GM23338 (cell line): ENCODE measurements around the gene MAD1L1. TPM values are rescaled to one million over a fixed set of nuclear protein-coding genes. Genes with fewer than 3 reads are reported as not detected.

Experiments
- ATAC-seq: fragments of 200-7000 bp; cut with Tn5 transposase; 3 replicates; pipeline ENCODE4 v1.9.1; 2020
- DNase-seq: peaks from one replicate; pipeline ENCODE4 v3.0.0-alpha.2; 2015; ENCODE audit warnings: low spot score
- H2AFZ ChIP-seq: fragments of 200-600 bp; sonication (generic); 2 replicates; pipeline ENCODE4 v1.8.0; 2016; ENCODE audit warnings: antibody characterized with exemption, mild to moderate bottlenecking, moderate library complexity
- H3F3A ChIP-seq: fragments of 200-600 bp; sonication (generic); replicated peaks from 2 replicates; pipeline ENCODE4 v1.8.0; 2017; ENCODE audit warnings: antibody characterized with exemption, mixed run types, low read depth
- H3K27ac ChIP-seq: fragments of 200-600 bp; sonication (generic); 2 replicates; pipeline ENCODE4 v1.6.1; 2016; ENCODE audit warnings: low read depth
- H3K27me3 ChIP-seq: fragments of 200-600 bp; sonication (generic); 2 replicates; pipeline ENCODE4 v1.8.0; 2016; ENCODE audit warnings: mild to moderate bottlenecking, mixed run types, moderate library complexity; ENCODE audit not compliant: insufficient read depth
- H3K36me3 ChIP-seq: fragments of 200-600 bp; sonication (generic); 2 replicates; pipeline ENCODE4 v1.8.0; 2016; ENCODE audit warnings: mild to moderate bottlenecking; ENCODE audit not compliant: insufficient read depth
- H3K4me1 ChIP-seq: fragments of 200-600 bp; sonication (generic); 2 replicates; pipeline ENCODE4 v1.8.0; 2016; ENCODE audit warnings: mild to moderate bottlenecking, moderate library complexity; ENCODE audit not compliant: insufficient read depth
- H3K4me2 ChIP-seq: fragments of 200-600 bp; sonication (generic); 2 replicates; pipeline ENCODE4 v1.7.1; 2017; ENCODE audit warnings: mixed run types
- H3K4me3 ChIP-seq: fragments of 200-600 bp; sonication (generic); 2 replicates; pipeline ENCODE4 v1.6.1; 2016; ENCODE audit warnings: mixed run types
- H3K79me2 ChIP-seq: fragments of 200-600 bp; sonication (generic); replicated peaks from 2 replicates; pipeline ENCODE4 v1.8.0; 2017; ENCODE audit warnings: mild to moderate bottlenecking; ENCODE audit not compliant: insufficient read depth
- H3K9me2 ChIP-seq: fragments of 200-600 bp; sonication (generic); 2 replicates; pipeline ENCODE4 v1.8.0; 2017; ENCODE audit not compliant: insufficient read depth
- H4K20me1 ChIP-seq: fragments of 200-600 bp; sonication (generic); replicated peaks from 2 replicates; pipeline ENCODE4 v1.8.0; 2017; ENCODE audit warnings: mild to moderate bottlenecking; ENCODE audit not compliant: insufficient read depth
- H3K27ac Mint-ChIP-seq: 2 replicates; pipeline ENCODE4 v1.8.0; 2020; ENCODE audit warnings: inconsistent platforms, mild to moderate bottlenecking, moderate library complexity, mixed read lengths
- H3K27me3 Mint-ChIP-seq: 3 replicates; pipeline ENCODE4 v1.8.0; 2022; ENCODE audit warnings: low read depth, mild to moderate bottlenecking, moderate library complexity, mixed read lengths, inconsistent platforms; ENCODE audit not compliant: insufficient read depth, poor library complexity
- H3K36me3 Mint-ChIP-seq: 3 replicates; pipeline ENCODE4 v1.8.0; 2021; ENCODE audit warnings: low read depth, mild to moderate bottlenecking, inconsistent platforms, moderate library complexity, mixed read lengths
- H3K4me1 Mint-ChIP-seq: 3 replicates; pipeline ENCODE4 v1.8.0; 2020; ENCODE audit warnings: mild to moderate bottlenecking, inconsistent platforms, mixed read lengths
- H3K4me3 Mint-ChIP-seq: 3 replicates; pipeline ENCODE4 v1.8.0; 2021; ENCODE audit warnings: moderate library complexity, mild to moderate bottlenecking, inconsistent platforms, mixed read lengths
- H3K9me3 Mint-ChIP-seq: 3 replicates; pipeline ENCODE4 v1.8.0; 2020; ENCODE audit warnings: moderate library complexity, mild to moderate bottlenecking, inconsistent platforms, mixed read lengths
- CREB1 ChIP-seq: fragments of 250-450 bp; sonication (Bioruptor Pico); IDR thresholded peaks from 2 replicates; pipeline ENCODE4 v1.5.0; 2020; ENCODE audit warnings: low read depth, mild to moderate bottlenecking, moderate library complexity
- CTCF ChIP-seq, 2 experiments: fragments of 200-600 bp in 1 of 2; sonication (generic) in 1 of 2; conservative IDR thresholded peaks; 2 replicates each; pipeline versions ENCODE4 v1.5.1 to v1.6.1; 2016 to 2017; ENCODE audit warnings: antibody characterized with exemption in 2 of 2, low read depth in 2 of 2, mild to moderate bottlenecking in 2 of 2, moderate library complexity in 1 of 2
- EZH2 ChIP-seq: fragments of 200-600 bp; sonication (generic); IDR thresholded peaks from one replicate; pipeline ENCODE4 v1.8.0; 2017; ENCODE audit warnings: antibody characterized with exemption, mild to moderate bottlenecking, low read depth; ENCODE audit not compliant: unreplicated experiment
- EZH2phosphoT487 ChIP-seq: fragments of 200-600 bp; sonication (generic); IDR thresholded peaks from one replicate; pipeline ENCODE4 v1.8.1; 2018; ENCODE audit warnings: antibody characterized with exemption; ENCODE audit not compliant: unreplicated experiment
- JUNB ChIP-seq: IDR thresholded peaks from one replicate; pipeline ENCODE4 v1.6.1; 2016; ENCODE audit warnings: antibody characterized with exemption; ENCODE audit not compliant: unreplicated experiment
- NANOG ChIP-seq: IDR thresholded peaks from 2 replicates; pipeline ENCODE4 v1.6.1; 2016; ENCODE audit warnings: antibody characterized with exemption, borderline replicate concordance
- POLR2AphosphoS5 ChIP-seq: IDR thresholded peaks from 2 replicates; pipeline ENCODE4 v1.6.1; 2016; ENCODE audit warnings: antibody characterized with exemption, low read depth
- STAT1 ChIP-seq: IDR thresholded peaks from one replicate; pipeline ENCODE4 v1.6.1; 2016; ENCODE audit warnings: antibody characterized with exemption; ENCODE audit not compliant: unreplicated experiment
- polyA plus RNA-seq: library from polyadenylated mRNA; unstranded; fragments of >200 nt; fragmentation: Nextera tagmentation; extraction: Ambion mirVana; gene quantifications from 2 replicates; pipeline ENCODE4 v1.2.1, GENCODE V29; 2016
- total RNA-seq: library from RNA; depleted of rRNA; stranded (reverse); fragments of >200 nt; shearing (Covaris generic); gene quantifications from 2 replicates; pipeline ENCODE4 v1.2.3, GENCODE V29; 2014
- TF ChIP-seq, protein P1 (sequence below): IDR thresholded peaks from 2 replicates; pipeline ENCODE4 v1.6.1; 2016; ENCODE audit warnings: antibody characterized with exemption
- TF ChIP-seq, protein P2 (sequence below): IDR thresholded peaks from one replicate; pipeline ENCODE4 v1.6.1; 2018; ENCODE audit warnings: antibody characterized with exemption; ENCODE audit not compliant: unreplicated experiment

Gene MAD1L1
- total and polyA plus RNA-seq, 2 experiments from 2014 or later, result 40.3 to 59.3 TPM

DNA sequence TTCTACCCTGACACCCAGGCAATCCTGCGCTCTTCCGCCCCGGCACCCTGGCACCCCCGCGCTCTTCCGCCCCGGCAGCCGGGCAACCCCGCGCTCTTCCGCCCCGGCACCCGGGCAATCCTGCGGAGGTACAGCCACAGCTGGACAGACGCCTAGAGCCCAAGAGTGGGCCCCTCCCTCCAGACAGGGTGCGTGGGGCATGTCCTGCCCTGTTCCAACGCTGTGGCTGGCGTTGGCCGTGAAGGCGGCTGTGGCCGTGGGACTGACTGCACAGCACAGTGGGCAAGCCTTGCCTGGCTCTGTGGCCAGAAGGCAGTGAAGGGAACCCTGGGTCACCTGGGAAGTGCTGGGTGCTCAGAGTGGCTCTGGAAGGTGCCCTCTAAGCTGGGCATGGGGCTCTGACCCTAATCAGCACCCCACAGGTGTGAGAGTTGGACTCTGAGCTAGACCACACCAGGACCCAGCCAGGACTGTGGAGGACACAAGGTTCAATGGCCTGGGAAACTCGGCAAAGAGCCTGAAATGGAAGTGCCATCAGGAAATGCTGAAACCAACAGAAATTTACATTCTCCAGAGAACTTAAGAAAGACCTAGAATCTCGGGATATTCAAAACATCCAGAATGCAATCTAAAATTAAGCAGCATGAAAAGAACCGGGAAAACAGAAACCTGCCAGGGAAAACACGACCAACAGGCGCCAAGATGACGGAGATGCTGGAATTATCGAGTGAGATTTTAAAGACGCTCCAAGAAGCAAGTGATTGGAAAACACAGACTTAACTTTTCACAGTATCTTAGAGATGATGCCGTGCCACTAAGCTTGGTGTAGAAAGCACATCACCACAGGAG lies 309.1 kb downstream of the MAD1L1 start:
- H2AFZ ChIP-seq, result no peak overlapping the region
- no peak for ATAC-seq
- H4K20me1 ChIP-seq, result peaks cover 9% of the 10 kb centered on the region; the same call in 1 of the 2 replicates
- TF ChIP-seq CTCF (conservative IDR thresholded peaks at IDR 0.05; ENCODE audit: low read depth in 2 of 2), result no peak
- TF ChIP-seq, protein P1, sequence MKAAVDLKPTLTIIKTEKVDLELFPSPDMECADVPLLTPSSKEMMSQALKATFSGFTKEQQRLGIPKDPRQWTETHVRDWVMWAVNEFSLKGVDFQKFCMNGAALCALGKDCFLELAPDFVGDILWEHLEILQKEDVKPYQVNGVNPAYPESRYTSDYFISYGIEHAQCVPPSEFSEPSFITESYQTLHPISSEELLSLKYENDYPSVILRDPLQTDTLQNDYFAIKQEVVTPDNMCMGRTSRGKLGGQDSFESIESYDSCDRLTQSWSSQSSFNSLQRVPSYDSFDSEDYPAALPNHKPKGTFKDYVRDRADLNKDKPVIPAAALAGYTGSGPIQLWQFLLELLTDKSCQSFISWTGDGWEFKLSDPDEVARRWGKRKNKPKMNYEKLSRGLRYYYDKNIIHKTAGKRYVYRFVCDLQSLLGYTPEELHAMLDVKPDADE, result no peak
- no peak for TF ChIP-seq NANOG
- TF ChIP-seq JUNB, result no peak
- H3F3A ChIP-seq, result no peaks in the 10 kb centered on the region
- no peaks in the 10 kb centered on the region for H3K27me3 ChIP-seq
- Mint-ChIP-seq H3K27me3 (peaks cover 12% of the 10 kb centered on the region), H3K4me3 (no peak overlapping the region), H3K9me3 (no peaks in the 10 kb centered on the region; the same call in 2 of the 3 replicates), H3K27ac (no peak overlapping the region; the same call in 1 of the 2 replicates), H3K36me3 (no peaks in the 10 kb centered on the region), H3K4me1 (no peaks in the 10 kb centered on the region; the same call in 2 of the 3 replicates)
- H3K9me2 ChIP-seq, result no peaks in the 10 kb centered on the region
- H3K27ac ChIP-seq, result no peak overlapping the region
- H3K4me3 ChIP-seq, result no peak overlapping the region
- no peaks in the 10 kb centered on the region for H3K36me3 ChIP-seq
- no peak overlapping the region for H3K4me2 ChIP-seq
- H3K4me1 ChIP-seq, result no peaks in the 10 kb centered on the region
- no peaks in the 10 kb centered on the region for H3K79me2 ChIP-seq
- DNase-seq, result no peak

GRCh38 chr7:1922870-1923236 lies 309.9 kb downstream of the MAD1L1 start:
- DNase-seq, result no peak
- ATAC-seq, result no peak
- no peaks in the 10 kb centered on the region for H3K4me1 ChIP-seq

More at GRCh38 chr7:1922870-1923236, 309.9 kb downstream of the MAD1L1 start:
- H3K27me3 ChIP-seq, result no peaks in the 10 kb centered on the region
- Mint-ChIP-seq H3K9me3 (no peaks in the 10 kb centered on the region; the same call in 2 of the 3 replicates), H3K4me3 (no peak overlapping the region), H3K27ac (peak overlapping the region; percentile 59; the same call in 1 of the 2 replicates), H3K27me3 (peaks cover 8% of the 10 kb centered on the region), H3K36me3 (no peaks in the 10 kb centered on the region), H3K4me1 (no peaks in the 10 kb centered on the region; the same call in 2 of the 3 replicates)
- no peak overlapping the region for H3K4me2 ChIP-seq
- no peaks in the 10 kb centered on the region for H3K36me3 ChIP-seq
- H2AFZ ChIP-seq, result no peak overlapping the region
- H3K4me3 ChIP-seq, result no peak overlapping the region
- H3K79me2 ChIP-seq, result no peaks in the 10 kb centered on the region
- TF ChIP-seq CTCF (conservative IDR thresholded peaks at IDR 0.05; ENCODE audit: low read depth in 2 of 2) (peak in 1 of 2 experiments; percentile 10; a peak in 1 of 4 replicates), STAT1 (no peak), EZH2phosphoT487 (no peak), CREB1 (CRISPR knock-in tag) (no peak), EZH2 (no peak), POLR2AphosphoS5 (no peak)
- TF ChIP-seq, protein P2, sequence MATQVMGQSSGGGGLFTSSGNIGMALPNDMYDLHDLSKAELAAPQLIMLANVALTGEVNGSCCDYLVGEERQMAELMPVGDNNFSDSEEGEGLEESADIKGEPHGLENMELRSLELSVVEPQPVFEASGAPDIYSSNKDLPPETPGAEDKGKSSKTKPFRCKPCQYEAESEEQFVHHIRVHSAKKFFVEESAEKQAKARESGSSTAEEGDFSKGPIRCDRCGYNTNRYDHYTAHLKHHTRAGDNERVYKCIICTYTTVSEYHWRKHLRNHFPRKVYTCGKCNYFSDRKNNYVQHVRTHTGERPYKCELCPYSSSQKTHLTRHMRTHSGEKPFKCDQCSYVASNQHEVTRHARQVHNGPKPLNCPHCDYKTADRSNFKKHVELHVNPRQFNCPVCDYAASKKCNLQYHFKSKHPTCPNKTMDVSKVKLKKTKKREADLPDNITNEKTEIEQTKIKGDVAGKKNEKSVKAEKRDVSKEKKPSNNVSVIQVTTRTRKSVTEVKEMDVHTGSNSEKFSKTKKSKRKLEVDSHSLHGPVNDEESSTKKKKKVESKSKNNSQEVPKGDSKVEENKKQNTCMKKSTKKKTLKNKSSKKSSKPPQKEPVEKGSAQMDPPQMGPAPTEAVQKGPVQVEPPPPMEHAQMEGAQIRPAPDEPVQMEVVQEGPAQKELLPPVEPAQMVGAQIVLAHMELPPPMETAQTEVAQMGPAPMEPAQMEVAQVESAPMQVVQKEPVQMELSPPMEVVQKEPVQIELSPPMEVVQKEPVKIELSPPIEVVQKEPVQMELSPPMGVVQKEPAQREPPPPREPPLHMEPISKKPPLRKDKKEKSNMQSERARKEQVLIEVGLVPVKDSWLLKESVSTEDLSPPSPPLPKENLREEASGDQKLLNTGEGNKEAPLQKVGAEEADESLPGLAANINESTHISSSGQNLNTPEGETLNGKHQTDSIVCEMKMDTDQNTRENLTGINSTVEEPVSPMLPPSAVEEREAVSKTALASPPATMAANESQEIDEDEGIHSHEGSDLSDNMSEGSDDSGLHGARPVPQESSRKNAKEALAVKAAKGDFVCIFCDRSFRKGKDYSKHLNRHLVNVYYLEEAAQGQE, result no peak
- TF ChIP-seq, protein P1, result no peak
- peaks cover 9% of the 10 kb centered on the region; the same call in 1 of the 2 replicates for H4K20me1 ChIP-seq
- peak overlapping the region; percentile 69; the same call in 1 of the 2 replicates for H3K27ac ChIP-seq
- H3K9me2 ChIP-seq, result no peaks in the 10 kb centered on the region
- no peaks in the 10 kb centered on the region for H3F3A ChIP-seq
